Bronchial epithelial cell (primary cell): ENCODE results near the gene SARDH. TPM values are rescaled to one million over a fixed set of nuclear protein-coding genes. Genes with fewer than 3 reads are reported as not detected.

Source experiments
- DNase-seq: peaks from one replicate; pipeline ENCODE4 v3.0.0-alpha.2; 2010; ENCODE audit warnings: low read depth
- FAIRE-seq: peaks from 2 replicates; lab custom pipeline; 2011; peaks lifted over from hg19 to GRCh38; lab: Jason Lieb, UNC
- H3K27me3 ChIP-seq: 2 replicates; pipeline ENCODE4 v1.5.1; 2011; ENCODE audit warnings: low read length; ENCODE audit not compliant: control insufficient read depth, insufficient read depth
- H3K36me3 ChIP-seq: 2 replicates; pipeline ENCODE4 v1.5.1; 2011; ENCODE audit warnings: low read length; ENCODE audit not compliant: control insufficient read depth, insufficient read depth
- H3K4me3 ChIP-seq: 2 replicates; pipeline ENCODE4 v1.5.1; 2011; ENCODE audit warnings: mild to moderate bottlenecking, low read depth, low read length, control low read depth
- CTCF ChIP-seq: IDR thresholded peaks from 2 replicates; pipeline ENCODE4 v1.5.1; 2011; ENCODE audit warnings: mild to moderate bottlenecking, moderate library complexity, low read length, control low read depth, inconsistent platforms; ENCODE audit not compliant: insufficient read depth, severe bottlenecking
- total RNA-seq: library from RNA; depleted of rRNA; stranded (reverse); fragments of >200 nt; gene quantifications from 2 replicates; pipeline ENCODE4 v1.2.1, GENCODE V29; 2014

Gene SARDH
- total RNA-seq, 1 donor from 2014 or later = under 0.01 TPM

- TF ChIP-seq CTCF = no peak
- DNase-seq (no peak), FAIRE-seq (no peak)
Observed at GRCh38 chr9:133715295-133715865, 22.8 kb downstream of the SARDH start.

DNA sequence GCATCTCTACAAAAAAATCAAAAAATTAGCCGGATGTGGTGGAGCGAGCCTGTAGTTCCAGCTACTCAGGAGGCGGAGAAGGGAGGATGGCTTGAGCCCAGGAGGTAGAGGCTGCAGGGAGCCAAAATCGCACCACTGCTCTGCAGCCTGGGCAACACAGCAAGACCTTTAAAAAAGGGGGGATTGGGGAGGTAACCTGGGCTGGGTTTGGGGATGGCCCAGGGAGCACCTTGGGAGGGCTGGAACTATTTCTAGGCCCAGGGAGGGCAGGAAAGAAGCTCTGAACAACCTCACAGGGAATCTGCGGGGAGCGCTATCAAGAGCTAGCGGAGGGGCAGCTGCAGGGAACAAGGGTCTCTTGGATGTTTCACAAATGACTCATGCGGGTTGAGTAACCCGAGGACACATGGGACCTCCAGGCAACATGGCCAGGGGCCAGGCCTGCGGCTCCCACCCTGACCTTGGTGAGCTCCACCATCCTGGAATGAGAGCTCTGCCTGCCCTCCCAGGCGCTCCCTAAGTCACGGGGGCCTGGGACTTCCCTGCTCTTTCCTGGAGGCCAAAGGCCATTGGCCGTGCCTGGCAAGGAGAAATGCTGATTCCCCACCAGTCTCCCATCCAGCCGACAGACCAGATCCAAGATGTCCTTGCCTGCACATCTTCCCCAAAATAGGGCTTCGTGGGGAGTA, 23.4 kb downstream of the SARDH start:
- no peaks in the 10 kb centered on the region for H3K27me3 ChIP-seq
- no peak for DNase-seq
- H3K36me3 ChIP-seq = no peaks in the 10 kb centered on the region
- H3K4me3 ChIP-seq = no peak overlapping the region
- no peak for FAIRE-seq
- no peak for TF ChIP-seq CTCF

More at GRCh38 chr9:133715295-133715865, 22.8 kb downstream of the SARDH start:
- H3K4me3 ChIP-seq = no peak overlapping the region
- H3K27me3 ChIP-seq = no peaks in the 10 kb centered on the region
- H3K36me3 ChIP-seq = no peaks in the 10 kb centered on the region

GRCh38 chr9:133713960-133714495, 24.1 kb downstream of the SARDH start:
- no peak overlapping the region for H3K4me3 ChIP-seq
- no peaks in the 10 kb centered on the region for H3K36me3 ChIP-seq
- FAIRE-seq = no peak
- no peak for TF ChIP-seq CTCF
- no peak for DNase-seq
- no peaks in the 10 kb centered on the region for H3K27me3 ChIP-seq

DNA sequence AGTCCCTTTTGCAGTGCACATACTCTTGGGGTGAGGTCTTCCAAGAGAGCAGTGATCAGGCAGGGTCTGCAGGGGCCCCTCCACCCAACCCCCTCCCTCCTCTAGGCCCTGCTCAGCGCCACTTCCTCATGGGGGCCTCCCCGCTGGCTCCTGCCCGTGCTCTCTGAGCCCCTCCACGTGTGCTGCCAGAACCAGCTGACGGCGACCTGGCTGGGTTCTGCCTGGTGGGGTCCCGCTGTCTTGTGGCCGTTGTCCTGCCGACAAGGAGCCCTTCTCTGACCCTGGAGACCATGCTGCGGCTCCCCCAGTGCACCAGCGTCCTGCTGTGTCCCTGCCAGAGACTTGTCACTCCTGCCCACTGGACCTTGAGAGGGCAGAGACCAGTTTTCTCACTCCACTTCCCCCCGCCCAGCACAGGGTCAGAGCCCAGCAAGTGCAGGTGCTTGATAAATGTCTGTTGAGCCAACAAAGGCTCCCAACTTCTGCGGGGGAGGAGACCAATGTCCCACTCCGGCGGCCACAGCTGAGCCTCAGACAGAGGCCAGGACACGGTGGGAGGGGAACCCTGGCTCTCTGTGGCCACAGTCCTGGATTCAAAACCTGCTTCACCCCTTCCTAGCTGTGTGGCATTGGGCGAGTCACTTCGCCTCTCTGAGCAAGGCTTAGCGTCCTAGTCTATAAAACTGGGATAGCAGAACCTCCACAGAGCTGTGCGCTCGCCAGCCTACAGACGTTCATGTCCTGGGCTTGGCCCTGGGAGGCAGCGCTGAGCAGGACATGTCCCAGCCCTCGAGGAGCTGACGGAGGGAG, 24.8 kb downstream of the SARDH start:
- no peak for DNase-seq
- FAIRE-seq = no peak
- no peaks in the 10 kb centered on the region for H3K27me3 ChIP-seq

More for the DNA sequence above, 24.8 kb downstream of the SARDH start:
- Histone ChIP-seq H3K4me3 (no peak overlapping the region), H3K36me3 (no peaks in the 10 kb centered on the region)
- no peak for TF ChIP-seq CTCF
